HG03575 (cell line): ENCODE measurements around the gene FAM171A1.
A peak's percentile ranks its signal among the peaks of the same experiment; 100 is the strongest.

Experiments
- ATAC-seq: cut with Tn5 transposase; IDR thresholded peaks from one replicate; pipeline ENCODE4 v1.9.1; 2021; ENCODE audit not compliant: unreplicated experiment, insufficient number of reproducible peaks, low FRiP score; ENCODE audit errors: extremely low read depth

Gene FAM171A1

DNA sequence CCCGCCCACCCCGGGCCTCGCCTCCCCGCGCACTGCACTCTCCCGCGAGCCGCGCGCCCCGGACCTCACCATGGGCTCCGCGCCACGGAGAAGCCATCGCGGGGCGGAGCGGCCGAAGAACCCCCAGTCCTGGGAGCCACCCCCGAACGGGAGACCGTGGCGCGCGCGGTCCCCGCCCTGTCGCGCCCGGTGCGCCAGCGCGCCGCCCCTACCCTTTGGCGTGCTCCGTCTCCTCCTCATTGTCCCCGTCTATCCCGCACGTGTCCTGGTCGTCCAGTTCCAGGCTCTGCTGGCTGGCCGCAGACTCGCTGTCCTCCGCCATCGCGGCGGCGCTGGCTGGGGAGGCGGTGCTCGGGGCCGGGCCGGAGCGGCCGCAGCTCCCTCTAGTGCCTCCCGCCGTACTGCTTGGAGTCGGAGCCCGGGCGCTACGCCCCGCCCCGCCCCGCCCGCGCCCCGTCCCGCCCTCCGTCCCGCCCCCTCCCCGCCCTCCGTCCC is 202.8 kb downstream of the FAM171A1 start, which contains the start of gene NMT2:
Gene NMT2 (minus strand): TSS at position 403 of the 495 bp plus-strand sequence. CDS start 81 bp downstream, at position 322.
- ATAC-seq: peak; percentile 58

DNA sequence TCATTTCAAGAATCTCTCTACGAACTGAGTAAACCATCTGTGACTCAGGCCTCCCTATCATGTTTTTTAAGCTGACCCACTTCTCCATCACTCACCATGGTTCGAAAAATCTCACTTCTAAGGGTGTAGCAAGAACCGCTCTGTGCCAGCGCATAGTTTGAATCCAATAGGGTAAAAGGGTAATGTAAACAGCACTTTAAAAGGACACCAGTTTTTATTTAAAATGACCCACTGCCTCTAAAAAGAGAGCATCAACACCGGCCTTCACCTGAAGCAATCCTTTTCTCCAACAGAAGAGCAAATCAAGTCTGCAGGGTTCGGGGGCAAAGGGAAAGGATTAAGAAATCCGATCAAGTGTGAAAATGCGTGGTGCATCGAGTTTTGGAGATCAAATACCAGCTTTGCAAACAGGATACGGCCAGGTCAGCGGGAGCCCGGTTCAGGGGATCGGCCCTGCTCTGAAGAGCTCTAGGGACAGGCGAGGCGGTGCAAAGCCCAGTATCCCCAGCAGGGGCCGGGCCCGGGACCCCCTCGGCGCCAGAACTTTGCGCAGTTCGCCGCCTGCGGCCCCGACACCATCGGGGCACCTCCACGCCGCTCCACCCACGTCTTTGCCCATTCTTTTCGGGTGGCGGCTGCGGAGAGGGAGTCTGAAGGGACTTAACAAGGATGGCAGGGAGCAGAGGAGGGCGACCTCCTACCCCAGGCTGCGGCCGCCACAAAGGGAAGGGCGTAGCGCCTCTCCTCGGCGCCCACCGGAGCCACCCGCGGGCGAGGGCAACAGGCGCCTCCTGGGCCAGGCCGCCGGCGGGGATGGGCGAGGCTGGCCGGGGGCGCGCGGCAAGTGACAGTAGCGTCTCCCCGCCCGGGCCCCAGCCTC is 203.4 kb downstream of the FAM171A1 start:
- peak; percentile 10 for ATAC-seq

DNA sequence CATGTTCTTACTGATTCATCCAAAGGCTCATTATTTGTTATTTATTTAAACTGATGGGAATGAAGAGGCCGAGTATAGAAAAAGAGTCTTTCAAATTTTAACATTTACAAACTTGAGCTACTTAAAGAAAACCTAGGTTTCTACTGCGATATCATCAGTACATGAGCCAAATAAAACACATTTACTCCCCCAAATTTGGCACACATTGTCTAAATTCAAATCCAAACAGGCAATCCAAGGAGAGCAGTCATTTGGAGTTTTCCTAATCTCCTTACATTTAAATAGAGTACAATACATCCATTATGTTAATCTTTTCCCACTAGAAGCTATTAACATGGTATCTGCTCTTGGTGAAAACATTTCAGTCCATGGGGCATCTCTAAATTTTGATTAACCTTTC is 204.8 kb downstream of the FAM171A1 start:
- ATAC-seq: no peak

DNA sequence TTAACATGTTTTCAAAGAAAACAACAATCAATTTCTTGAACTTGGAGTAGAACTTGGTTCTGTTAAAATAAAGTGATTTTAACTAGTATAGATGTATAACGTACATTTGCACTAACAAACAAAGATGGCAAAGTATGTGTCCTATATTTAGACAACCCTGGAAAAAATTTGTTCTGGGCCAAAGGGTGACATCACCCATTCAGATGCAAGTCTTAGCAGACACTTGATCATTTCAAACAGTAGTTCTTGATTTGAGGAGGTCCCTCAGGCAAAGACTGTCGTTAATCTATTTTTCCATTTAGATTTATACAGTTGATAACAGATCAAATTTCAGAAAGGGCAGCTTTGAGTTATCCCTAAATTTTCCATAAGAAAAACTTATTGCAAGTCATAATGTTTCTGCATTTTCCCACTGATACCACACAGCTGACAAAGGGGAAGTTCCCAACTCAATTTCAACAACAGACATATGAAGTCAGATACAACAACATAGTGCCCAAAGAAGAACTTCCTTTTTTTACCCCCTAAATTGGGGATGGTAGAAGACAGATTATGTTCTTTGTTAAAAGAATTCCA is 207.7 kb downstream of the FAM171A1 start:
- ATAC-seq: no peak
